Keratinocyte (primary cell): ENCODE results near the gene XPNPEP2.

Experiments
- EZH2 ChIP-seq: IDR thresholded peaks from one replicate; pipeline ENCODE4 v1.6.1; 2012; ENCODE audit warnings: inconsistent platforms, mild to moderate bottlenecking, low read length, moderate library complexity
- TF ChIP-seq, protein P1 (sequence below), 3 experiments: IDR thresholded peaks in 1 of 3; conservative IDR thresholded peaks in 1 of 3; optimal IDR thresholded peaks in 1 of 3; 2 replicates in 2 of 3; 3 replicates in 1 of 3; pipeline versions ENCODE3 to v1.5.1; 2011; ENCODE audit warnings: low read length in 3 of 3, mild to moderate bottlenecking in 3 of 3, moderate library complexity in 2 of 3, control low read depth in 1 of 3, inconsistent platforms in 1 of 3; ENCODE audit not compliant: insufficient read depth in 2 of 3; ENCODE audit errors: extremely low read depth in 1 of 3

DNA sequence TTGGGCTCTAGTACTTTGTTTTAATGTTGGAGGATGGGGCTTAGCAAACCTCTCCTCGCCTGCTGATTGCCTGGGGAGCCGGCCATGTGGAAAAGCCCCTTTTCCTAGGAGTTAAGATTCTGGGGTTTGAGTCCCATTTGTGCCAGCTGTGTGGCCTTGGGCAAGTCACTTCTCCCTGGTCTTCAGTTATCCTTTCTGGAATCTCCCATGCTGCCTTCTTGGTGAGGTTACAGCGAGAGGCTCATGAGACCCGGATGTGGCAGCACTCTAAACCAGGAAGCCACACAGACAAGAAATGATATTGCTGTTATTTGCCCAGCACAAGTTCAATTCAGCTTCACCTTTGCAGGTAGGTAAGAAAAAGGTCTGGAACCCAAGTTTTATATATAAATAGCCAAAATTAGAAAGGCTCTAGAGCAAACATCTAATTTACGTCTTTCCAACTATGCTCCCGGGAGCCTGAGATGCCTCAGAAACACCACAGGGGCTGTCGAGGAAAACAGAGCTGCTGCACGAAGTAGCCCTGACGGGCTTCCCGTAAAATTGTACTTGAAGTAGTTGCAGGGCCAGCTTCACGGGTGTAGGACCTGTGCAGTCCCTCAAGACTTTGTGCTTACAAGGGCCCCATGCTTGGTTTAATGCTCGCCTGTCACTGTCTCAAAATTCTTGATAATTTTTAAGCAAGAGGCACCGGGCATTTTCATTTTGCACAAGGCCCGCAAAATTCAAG, 32.7 kb downstream of the XPNPEP2 start:
- TF ChIP-seq, protein P1, sequence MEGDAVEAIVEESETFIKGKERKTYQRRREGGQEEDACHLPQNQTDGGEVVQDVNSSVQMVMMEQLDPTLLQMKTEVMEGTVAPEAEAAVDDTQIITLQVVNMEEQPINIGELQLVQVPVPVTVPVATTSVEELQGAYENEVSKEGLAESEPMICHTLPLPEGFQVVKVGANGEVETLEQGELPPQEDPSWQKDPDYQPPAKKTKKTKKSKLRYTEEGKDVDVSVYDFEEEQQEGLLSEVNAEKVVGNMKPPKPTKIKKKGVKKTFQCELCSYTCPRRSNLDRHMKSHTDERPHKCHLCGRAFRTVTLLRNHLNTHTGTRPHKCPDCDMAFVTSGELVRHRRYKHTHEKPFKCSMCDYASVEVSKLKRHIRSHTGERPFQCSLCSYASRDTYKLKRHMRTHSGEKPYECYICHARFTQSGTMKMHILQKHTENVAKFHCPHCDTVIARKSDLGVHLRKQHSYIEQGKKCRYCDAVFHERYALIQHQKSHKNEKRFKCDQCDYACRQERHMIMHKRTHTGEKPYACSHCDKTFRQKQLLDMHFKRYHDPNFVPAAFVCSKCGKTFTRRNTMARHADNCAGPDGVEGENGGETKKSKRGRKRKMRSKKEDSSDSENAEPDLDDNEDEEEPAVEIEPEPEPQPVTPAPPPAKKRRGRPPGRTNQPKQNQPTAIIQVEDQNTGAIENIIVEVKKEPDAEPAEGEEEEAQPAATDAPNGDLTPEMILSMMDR (optimal IDR thresholded peaks at IDR 0.05 in 1 of 3, IDR thresholded peaks at IDR 0.05 in 1 of 3, conservative IDR thresholded peaks at IDR 0.05 in 1 of 3; ENCODE audit: extremely low read depth in 1 of 3, insufficient read depth in 2 of 3, low read length in 3 of 3): no peak
- no peak for TF ChIP-seq EZH2
